ENCODE data around the gene EEF2.
"Not testable (repeated sequence)": the region's sequence is repeated elsewhere in the genome, so short reads cannot be mapped to it uniquely, and the experiment has no call there.

EEF2 gene

GRCh38 chr19:3955688-3956087 lies 29.6 kb downstream of the EEF2 start:
- DNase-seq, result no peak
- ChIA-PET POLR2A (interaction anchor here (2.3 kb wide), 1 partner anchor 15 kb away, joined by 4 read pairs; the partner anchor contains the start of gene DAPK3), CTCF (interaction anchor here (0.7 kb wide), 1 partner anchor 68 kb away, joined by 3 read pairs; no protein-coding TSS in a partner anchor)
- Histone ChIP-seq H3K27me3 (replicated peaks in 2 of 5; ENCODE audit: control insufficient read depth in 4 of 5, insufficient read depth in 5 of 5, low read length in 4 of 5) (no peaks in the 10 kb centered on the region), H3K27ac (ENCODE audit: insufficient read depth in 1 of 2, low read depth in 1 of 2, low read length in 2 of 2, poor library complexity in 1 of 2, severe bottlenecking in 2 of 2) (no peak overlapping the region), H3K9me3 (ENCODE audit: control extremely low read depth in 1 of 5, control insufficient read depth in 4 of 5, insufficient read depth in 2 of 5, low read depth in 1 of 5, low read length in 4 of 5) (peaks cover 0 to 5% (median 0%) of the 10 kb centered on the region in 5 experiments), H3K4me3 (ENCODE audit: control insufficient read depth in 1 of 7, extremely low read depth in 1 of 7, insufficient read depth in 4 of 7, low read depth in 2 of 7, low read length in 6 of 7) (no peak overlapping the region), H3K4me1 (ENCODE audit: control extremely low read depth in 1 of 4, control insufficient read depth in 4 of 4, insufficient read depth in 4 of 4, low read length in 3 of 4) (peaks cover 0 to 17% (median 12%) of the 10 kb centered on the region in 4 experiments), H3K36me3 (ENCODE audit: control insufficient read depth in 4 of 4, insufficient read depth in 4 of 4, low read length in 3 of 4) (peaks cover 0 to 38% (median 26%) of the 10 kb centered on the region in 4 experiments)
- 93% methylated on average over 9 of the region's 10 CpGs for WGBS (ENCODE audit: insufficient coverage)

- CTCF ChIA-PET, result interaction anchor here (0.7 kb wide), 2 partner anchors 14 to 68 kb away, joined by 3 read pairs; no protein-coding TSS in a partner anchor
- H3K27ac ChIP-seq (ENCODE audit: insufficient read depth in 1 of 2, low read depth in 1 of 2, low read length in 2 of 2, poor library complexity in 1 of 2, severe bottlenecking in 2 of 2); H3K4me3 ChIP-seq (ENCODE audit: control insufficient read depth in 1 of 7, extremely low read depth in 1 of 7, insufficient read depth in 4 of 7, low read depth in 2 of 7, low read length in 6 of 7); DNase-seq; POLR2A ChIA-PET; H3K9me3 ChIP-seq (ENCODE audit: control extremely low read depth in 1 of 5, control insufficient read depth in 4 of 5, insufficient read depth in 2 of 5, low read depth in 1 of 5, low read length in 4 of 5); H3K27me3 ChIP-seq (replicated peaks in 2 of 5; ENCODE audit: control insufficient read depth in 4 of 5, insufficient read depth in 5 of 5, low read length in 4 of 5): not testable (repeated sequence)
- peaks cover 0 to 36% (median 24%) of the 10 kb centered on the region in 4 experiments for H3K36me3 ChIP-seq (ENCODE audit: control insufficient read depth in 4 of 4, insufficient read depth in 4 of 4, low read length in 3 of 4)
- peaks cover 0 to 18% (median 16%) of the 10 kb centered on the region in 4 experiments for H3K4me1 ChIP-seq (ENCODE audit: control extremely low read depth in 1 of 4, control insufficient read depth in 4 of 4, insufficient read depth in 4 of 4, low read length in 3 of 4)
- WGBS (ENCODE audit: insufficient coverage), result 90% methylated on average over 12 of the region's 13 CpGs
Observed at GRCh38 chr19:3955276-3955675, 30.0 kb downstream of the EEF2 start.

- no peak overlapping the region for H3K27ac ChIP-seq (ENCODE audit: insufficient read depth in 1 of 2, low read depth in 1 of 2, low read length in 2 of 2, poor library complexity in 1 of 2, severe bottlenecking in 2 of 2)
- POLR2A ChIA-PET, result no interaction called here
- H3K36me3 ChIP-seq (ENCODE audit: control insufficient read depth in 4 of 4, insufficient read depth in 4 of 4, low read length in 3 of 4), result peaks cover 0 to 24% (median 15%) of the 10 kb centered on the region in 4 experiments
- no peak overlapping the region for H3K4me3 ChIP-seq (ENCODE audit: control insufficient read depth in 1 of 7, extremely low read depth in 1 of 7, insufficient read depth in 4 of 7, low read depth in 2 of 7, low read length in 6 of 7)
- no peaks in the 10 kb centered on the region for H3K27me3 ChIP-seq (replicated peaks in 2 of 5; ENCODE audit: control insufficient read depth in 4 of 5, insufficient read depth in 5 of 5, low read length in 4 of 5)
- H3K4me1 ChIP-seq (ENCODE audit: control extremely low read depth in 1 of 4, control insufficient read depth in 4 of 4, insufficient read depth in 4 of 4, low read length in 3 of 4), result peaks cover 0 to 30% (median 26%) of the 10 kb centered on the region in 4 experiments
- CTCF ChIA-PET, result interaction anchor here (0.9 kb wide), 1 partner anchor 8 kb away, joined by 3 read pairs; no protein-coding TSS in a partner anchor
- peaks cover 0 to 5% (median 0%) of the 10 kb centered on the region in 5 experiments for H3K9me3 ChIP-seq (ENCODE audit: control extremely low read depth in 1 of 5, control insufficient read depth in 4 of 5, insufficient read depth in 2 of 5, low read depth in 1 of 5, low read length in 4 of 5)
- WGBS (ENCODE audit: insufficient coverage), result 95% methylated on average over 11 of the region's 12 CpGs
- DNase-seq, result no peak
Observed at GRCh38 chr19:3954107-3954506, 31.2 kb downstream of the EEF2 start.

- peaks cover 0 to 35% (median 28%) of the 10 kb centered on the region in 4 experiments for H3K4me1 ChIP-seq (ENCODE audit: control extremely low read depth in 1 of 4, control insufficient read depth in 4 of 4, insufficient read depth in 4 of 4, low read length in 3 of 4)
- H3K9me3 ChIP-seq (ENCODE audit: control extremely low read depth in 1 of 5, control insufficient read depth in 4 of 5, insufficient read depth in 2 of 5, low read depth in 1 of 5, low read length in 4 of 5); DNase-seq; H3K27me3 ChIP-seq (replicated peaks in 2 of 5; ENCODE audit: control insufficient read depth in 4 of 5, insufficient read depth in 5 of 5, low read length in 4 of 5); CTCF ChIA-PET; H3K27ac ChIP-seq (ENCODE audit: insufficient read depth in 1 of 2, low read depth in 1 of 2, low read length in 2 of 2, poor library complexity in 1 of 2, severe bottlenecking in 2 of 2); POLR2A ChIA-PET; H3K4me3 ChIP-seq (ENCODE audit: control insufficient read depth in 1 of 7, extremely low read depth in 1 of 7, insufficient read depth in 4 of 7, low read depth in 2 of 7, low read length in 6 of 7): not testable (repeated sequence)
- 83% methylated on average over 9 of the region's 9 CpGs for WGBS (ENCODE audit: insufficient coverage)
- peaks cover 0 to 11% (median 5%) of the 10 kb centered on the region in 4 experiments for H3K36me3 ChIP-seq (ENCODE audit: control insufficient read depth in 4 of 4, insufficient read depth in 4 of 4, low read length in 3 of 4)
Observed at GRCh38 chr19:3952755-3953276, 32.4 kb downstream of the EEF2 start.

DNA sequence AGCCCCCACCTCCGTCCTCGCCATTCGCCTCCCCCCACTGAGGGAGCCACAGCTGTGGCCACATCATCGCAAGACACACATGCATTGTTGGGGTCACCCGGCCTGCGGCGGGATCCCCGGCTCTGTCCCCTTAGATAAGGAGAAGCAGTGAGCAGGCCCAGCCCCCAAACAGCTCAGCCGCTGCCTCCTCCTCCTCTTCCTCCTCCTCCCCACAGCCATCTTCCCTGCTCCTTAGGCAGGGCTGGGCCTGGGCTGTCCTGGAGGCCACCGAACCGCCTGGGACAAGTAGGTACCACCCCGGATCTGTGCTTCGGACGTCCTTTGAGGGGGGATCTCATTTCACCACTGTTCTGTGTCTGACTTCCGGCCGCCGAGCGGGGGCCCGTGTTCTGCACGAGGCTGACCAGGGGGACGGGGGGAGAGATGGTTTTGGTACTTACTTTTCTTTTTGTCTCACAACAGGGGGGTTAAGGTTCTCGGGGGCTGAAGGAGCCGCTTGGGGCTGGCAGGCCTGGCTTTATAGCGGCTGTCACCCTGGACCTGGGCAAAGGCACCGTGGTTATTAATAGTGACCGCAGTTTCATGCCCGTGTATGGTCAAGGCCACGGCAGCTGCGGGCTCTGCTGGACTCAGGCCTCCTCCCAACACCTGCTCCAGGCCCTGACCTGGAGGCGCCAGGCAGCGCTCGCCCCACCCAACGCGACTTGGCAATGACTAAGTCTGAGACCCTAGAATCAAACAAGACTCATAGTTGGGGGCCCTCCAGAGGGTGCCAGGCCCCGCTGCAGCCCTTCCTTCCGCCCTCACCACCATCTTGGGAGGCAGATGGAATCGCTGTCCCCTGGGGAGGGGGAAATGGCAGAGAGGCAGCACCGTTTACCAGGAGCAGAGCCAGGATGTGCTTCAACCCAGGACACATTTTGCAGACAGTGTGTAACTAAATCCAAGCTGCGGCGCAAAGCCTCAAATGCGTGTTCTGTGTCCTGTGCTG lies 34.1 kb downstream of the EEF2 start:
- H3K4me3 ChIP-seq (ENCODE audit: control insufficient read depth in 1 of 7, extremely low read depth in 1 of 7, insufficient read depth in 4 of 7, low read depth in 2 of 7, low read length in 6 of 7), result peak overlapping the region; percentile 31 to 75 (median 62)
- ChIA-PET CTCF (interaction anchor here (1.0 to 1.2 kb wide), 2 partner anchors 14 to 57 kb away, joined by 3 read pairs; no protein-coding TSS in a partner anchor), POLR2A (interaction anchor here (1.2 kb wide), 1 partner anchor 34 kb away, joined by 6 read pairs; the partner anchor contains the start of gene EEF2)
- 14% methylated on average over 38 of the region's 41 CpGs for WGBS (ENCODE audit: insufficient coverage)
- peak overlapping the region; percentile 78 to 82 for H3K27ac ChIP-seq (ENCODE audit: insufficient read depth in 1 of 2, low read depth in 1 of 2, low read length in 2 of 2, poor library complexity in 1 of 2, severe bottlenecking in 2 of 2)
- H3K27me3 ChIP-seq (replicated peaks in 2 of 5; ENCODE audit: control insufficient read depth in 4 of 5, insufficient read depth in 5 of 5, low read length in 4 of 5), result no peaks in the 10 kb centered on the region
- peak; percentile 73 to 96 (median 92) for DNase-seq
- peaks cover 0 to 36% (median 28%) of the 10 kb centered on the region in 4 experiments for H3K4me1 ChIP-seq (ENCODE audit: control extremely low read depth in 1 of 4, control insufficient read depth in 4 of 4, insufficient read depth in 4 of 4, low read length in 3 of 4)
- no peaks in the 10 kb centered on the region for H3K9me3 ChIP-seq (ENCODE audit: control extremely low read depth in 1 of 5, control insufficient read depth in 4 of 5, insufficient read depth in 2 of 5, low read depth in 1 of 5, low read length in 4 of 5)
- H3K36me3 ChIP-seq (ENCODE audit: control insufficient read depth in 4 of 4, insufficient read depth in 4 of 4, low read length in 3 of 4), result peaks cover 0 to 7% (median 3%) of the 10 kb centered on the region in 4 experiments

- peaks cover 0 to 38% (median 30%) of the 10 kb centered on the region in 4 experiments for H3K4me1 ChIP-seq (ENCODE audit: control extremely low read depth in 1 of 4, control insufficient read depth in 4 of 4, insufficient read depth in 4 of 4, low read length in 3 of 4)
- ChIA-PET CTCF (interaction anchor here (1.0 to 1.2 kb wide), 3 partner anchors 15 to 56 kb away, joined by 3 to 4 read pairs (median 3); no protein-coding TSS in a partner anchor), POLR2A (interaction anchor here (1.2 kb wide), 1 partner anchor 35 kb away, joined by 6 read pairs; the partner anchor contains the start of gene EEF2)
- H3K27ac ChIP-seq (ENCODE audit: insufficient read depth in 1 of 2, low read depth in 1 of 2, low read length in 2 of 2, poor library complexity in 1 of 2, severe bottlenecking in 2 of 2), result peak overlapping the region; percentile 78 to 82
- peak in 2 of 3 donors; percentile 13 to 31 for DNase-seq
- H3K4me3 ChIP-seq (ENCODE audit: control insufficient read depth in 1 of 7, extremely low read depth in 1 of 7, insufficient read depth in 4 of 7, low read depth in 2 of 7, low read length in 6 of 7), result peak overlapping the region; percentile 15 to 75 (median 62)
- H3K36me3 ChIP-seq (ENCODE audit: control insufficient read depth in 4 of 4, insufficient read depth in 4 of 4, low read length in 3 of 4), result peaks cover 0 to 2% (median 0%) of the 10 kb centered on the region in 4 experiments
- H3K9me3 ChIP-seq (ENCODE audit: control extremely low read depth in 1 of 5, control insufficient read depth in 4 of 5, insufficient read depth in 2 of 5, low read depth in 1 of 5, low read length in 4 of 5), result no peaks in the 10 kb centered on the region
- 17% methylated on average over 14 of the region's 20 CpGs for WGBS (ENCODE audit: insufficient coverage)
- H3K27me3 ChIP-seq (replicated peaks in 2 of 5; ENCODE audit: control insufficient read depth in 4 of 5, insufficient read depth in 5 of 5, low read length in 4 of 5), result no peaks in the 10 kb centered on the region
Observed at GRCh38 chr19:3949997-3950859, 35.0 kb downstream of the EEF2 start.
